ENCODE results near the gene LRRC40.

LRRC40 gene

DNA sequence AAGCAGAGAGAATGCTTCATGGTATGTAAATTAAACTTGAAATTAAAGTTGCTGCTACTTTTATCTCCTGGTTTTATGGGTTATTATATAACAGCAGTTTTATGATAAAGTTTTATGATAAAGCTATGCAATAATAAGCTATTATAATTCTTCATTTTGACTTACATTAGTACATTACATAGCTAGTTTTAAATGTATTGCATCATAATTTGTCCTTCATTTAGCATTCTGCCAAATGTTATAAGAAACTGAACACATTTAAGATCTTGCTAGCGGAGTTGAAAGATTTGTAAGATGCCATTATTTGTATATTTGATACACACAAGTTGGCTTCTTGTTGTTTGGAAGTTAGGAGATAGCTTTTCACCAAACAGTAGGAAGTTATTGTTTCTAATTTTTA is 101.6 kb downstream of the LRRC40 start:
- DNase-seq: no peak

DNA sequence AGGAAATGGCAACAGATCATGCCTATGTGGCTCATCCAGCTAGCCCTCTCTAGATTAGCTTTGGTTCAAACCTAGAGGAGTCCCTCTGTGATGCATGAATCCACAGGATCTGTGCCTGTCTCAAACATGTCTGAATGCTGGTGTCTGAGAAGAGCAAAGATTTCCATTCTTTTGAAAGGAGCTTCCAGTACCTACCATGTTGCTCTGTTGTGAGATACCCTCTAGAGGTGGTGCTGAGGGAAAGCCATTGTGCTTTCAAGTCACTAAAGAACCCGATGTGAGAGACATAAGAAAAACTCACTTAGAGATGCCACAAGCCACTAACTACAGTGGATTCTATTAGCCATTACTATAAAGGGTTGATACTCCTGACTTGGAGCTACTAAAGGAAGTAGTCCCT is 103.6 kb downstream of the LRRC40 start:
- DNase-seq: no peak

DNA sequence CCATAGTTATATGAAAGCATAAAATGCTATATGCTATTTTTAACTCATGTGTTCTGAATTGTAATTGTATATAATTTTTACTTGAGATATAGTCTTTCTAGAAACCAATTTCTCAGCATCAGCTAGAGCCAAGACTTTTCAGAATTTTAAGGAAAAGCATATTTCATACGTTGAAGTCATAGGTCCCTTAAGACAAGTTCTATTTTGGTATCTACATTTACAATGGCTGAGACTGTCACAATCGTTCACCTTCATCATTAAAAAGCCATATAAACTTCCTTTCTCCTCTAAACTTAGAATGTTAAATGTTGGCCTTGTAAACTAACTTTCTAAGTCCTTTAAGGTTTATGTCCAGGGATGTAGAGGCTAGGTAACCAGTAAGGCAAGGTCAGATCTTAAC is 104.1 kb downstream of the LRRC40 start:
- DNase-seq: no peak
